GM23338 (cell line): ENCODE measurements around the gene TMEM63B. TPM values are rescaled to one million over a fixed set of nuclear protein-coding genes. Genes with fewer than 3 reads are reported as not detected.

Source experiments
- ATAC-seq: fragments of 200-7000 bp; cut with Tn5 transposase; 3 replicates; pipeline ENCODE4 v1.9.1; 2020
- DNase-seq: peaks from one replicate; pipeline ENCODE4 v3.0.0-alpha.2; 2015; ENCODE audit warnings: low spot score
- H2AFZ ChIP-seq: fragments of 200-600 bp; sonication (generic); 2 replicates; pipeline ENCODE4 v1.8.0; 2016; ENCODE audit warnings: antibody characterized with exemption, mild to moderate bottlenecking, moderate library complexity
- H3F3A ChIP-seq: fragments of 200-600 bp; sonication (generic); replicated peaks from 2 replicates; pipeline ENCODE4 v1.8.0; 2017; ENCODE audit warnings: antibody characterized with exemption, mixed run types, low read depth
- H3K27ac ChIP-seq: fragments of 200-600 bp; sonication (generic); 2 replicates; pipeline ENCODE4 v1.6.1; 2016; ENCODE audit warnings: low read depth
- H3K27me3 ChIP-seq: fragments of 200-600 bp; sonication (generic); 2 replicates; pipeline ENCODE4 v1.8.0; 2016; ENCODE audit warnings: mild to moderate bottlenecking, mixed run types, moderate library complexity; ENCODE audit not compliant: insufficient read depth
- H3K36me3 ChIP-seq: fragments of 200-600 bp; sonication (generic); 2 replicates; pipeline ENCODE4 v1.8.0; 2016; ENCODE audit warnings: mild to moderate bottlenecking; ENCODE audit not compliant: insufficient read depth
- H3K4me1 ChIP-seq: fragments of 200-600 bp; sonication (generic); 2 replicates; pipeline ENCODE4 v1.8.0; 2016; ENCODE audit warnings: mild to moderate bottlenecking, moderate library complexity; ENCODE audit not compliant: insufficient read depth
- H3K4me2 ChIP-seq: fragments of 200-600 bp; sonication (generic); 2 replicates; pipeline ENCODE4 v1.7.1; 2017; ENCODE audit warnings: mixed run types
- H3K4me3 ChIP-seq: fragments of 200-600 bp; sonication (generic); 2 replicates; pipeline ENCODE4 v1.6.1; 2016; ENCODE audit warnings: mixed run types
- H3K79me2 ChIP-seq: fragments of 200-600 bp; sonication (generic); replicated peaks from 2 replicates; pipeline ENCODE4 v1.8.0; 2017; ENCODE audit warnings: mild to moderate bottlenecking; ENCODE audit not compliant: insufficient read depth
- H3K9me2 ChIP-seq: fragments of 200-600 bp; sonication (generic); 2 replicates; pipeline ENCODE4 v1.8.0; 2017; ENCODE audit not compliant: insufficient read depth
- H4K20me1 ChIP-seq: fragments of 200-600 bp; sonication (generic); replicated peaks from 2 replicates; pipeline ENCODE4 v1.8.0; 2017; ENCODE audit warnings: mild to moderate bottlenecking; ENCODE audit not compliant: insufficient read depth
- H3K27ac Mint-ChIP-seq: 2 replicates; pipeline ENCODE4 v1.8.0; 2020; ENCODE audit warnings: inconsistent platforms, mild to moderate bottlenecking, moderate library complexity, mixed read lengths
- H3K27me3 Mint-ChIP-seq: 3 replicates; pipeline ENCODE4 v1.8.0; 2022; ENCODE audit warnings: low read depth, mild to moderate bottlenecking, moderate library complexity, mixed read lengths, inconsistent platforms; ENCODE audit not compliant: insufficient read depth, poor library complexity
- H3K36me3 Mint-ChIP-seq: 3 replicates; pipeline ENCODE4 v1.8.0; 2021; ENCODE audit warnings: low read depth, mild to moderate bottlenecking, inconsistent platforms, moderate library complexity, mixed read lengths
- H3K4me1 Mint-ChIP-seq: 3 replicates; pipeline ENCODE4 v1.8.0; 2020; ENCODE audit warnings: mild to moderate bottlenecking, inconsistent platforms, mixed read lengths
- H3K4me3 Mint-ChIP-seq: 3 replicates; pipeline ENCODE4 v1.8.0; 2021; ENCODE audit warnings: moderate library complexity, mild to moderate bottlenecking, inconsistent platforms, mixed read lengths
- H3K9me3 Mint-ChIP-seq: 3 replicates; pipeline ENCODE4 v1.8.0; 2020; ENCODE audit warnings: moderate library complexity, mild to moderate bottlenecking, inconsistent platforms, mixed read lengths
- CREB1 ChIP-seq: fragments of 250-450 bp; sonication (Bioruptor Pico); IDR thresholded peaks from 2 replicates; pipeline ENCODE4 v1.5.0; 2020; ENCODE audit warnings: low read depth, mild to moderate bottlenecking, moderate library complexity
- CTCF ChIP-seq, 2 experiments: fragments of 200-600 bp in 1 of 2; sonication (generic) in 1 of 2; conservative IDR thresholded peaks; 2 replicates each; pipeline versions ENCODE4 v1.5.1 to v1.6.1; 2016 to 2017; ENCODE audit warnings: antibody characterized with exemption in 2 of 2, low read depth in 2 of 2, mild to moderate bottlenecking in 2 of 2, moderate library complexity in 1 of 2
- ETS1 ChIP-seq: IDR thresholded peaks from 2 replicates; pipeline ENCODE4 v1.6.1; 2016; ENCODE audit warnings: antibody characterized with exemption
- EZH2 ChIP-seq: fragments of 200-600 bp; sonication (generic); IDR thresholded peaks from one replicate; pipeline ENCODE4 v1.8.0; 2017; ENCODE audit warnings: antibody characterized with exemption, mild to moderate bottlenecking, low read depth; ENCODE audit not compliant: unreplicated experiment
- EZH2phosphoT487 ChIP-seq: fragments of 200-600 bp; sonication (generic); IDR thresholded peaks from one replicate; pipeline ENCODE4 v1.8.1; 2018; ENCODE audit warnings: antibody characterized with exemption; ENCODE audit not compliant: unreplicated experiment
- JUNB ChIP-seq: IDR thresholded peaks from one replicate; pipeline ENCODE4 v1.6.1; 2016; ENCODE audit warnings: antibody characterized with exemption; ENCODE audit not compliant: unreplicated experiment
- NANOG ChIP-seq: IDR thresholded peaks from 2 replicates; pipeline ENCODE4 v1.6.1; 2016; ENCODE audit warnings: antibody characterized with exemption, borderline replicate concordance
- POLR2AphosphoS5 ChIP-seq: IDR thresholded peaks from 2 replicates; pipeline ENCODE4 v1.6.1; 2016; ENCODE audit warnings: antibody characterized with exemption, low read depth
- STAT1 ChIP-seq: IDR thresholded peaks from one replicate; pipeline ENCODE4 v1.6.1; 2016; ENCODE audit warnings: antibody characterized with exemption; ENCODE audit not compliant: unreplicated experiment
- ZNF114 ChIP-seq: fragments of 250-450 bp; sonication (Bioruptor Pico); IDR thresholded peaks from 2 replicates; pipeline ENCODE4 v1.5.0; 2020; ENCODE audit warnings: mild to moderate bottlenecking, moderate library complexity
- ZNF331 ChIP-seq: fragments of 250-450 bp; sonication (Bioruptor Pico); IDR thresholded peaks from 2 replicates; pipeline ENCODE4 v1.5.0; 2020; ENCODE audit warnings: low read depth, mild to moderate bottlenecking, moderate library complexity
- ZNF462 ChIP-seq: fragments of 250-450 bp; sonication (Bioruptor Pico); IDR thresholded peaks from 2 replicates; pipeline ENCODE4 v1.5.0; 2020; ENCODE audit warnings: mild to moderate bottlenecking, moderate library complexity
- polyA plus RNA-seq: library from polyadenylated mRNA; unstranded; fragments of >200 nt; fragmentation: Nextera tagmentation; extraction: Ambion mirVana; gene quantifications from 2 replicates; pipeline ENCODE4 v1.2.1, GENCODE V29; 2016
- total RNA-seq: library from RNA; depleted of rRNA; stranded (reverse); fragments of >200 nt; shearing (Covaris generic); gene quantifications from 2 replicates; pipeline ENCODE4 v1.2.3, GENCODE V29; 2014

The TMEM63B gene
- total and polyA plus RNA-seq, 2 experiments from 2014 or later, result 10.1 to 36.0 TPM

GRCh38 chr6:44138717-44139350 lies 11.5 kb downstream of the TMEM63B start:
- Histone ChIP-seq H3K4me3 (no peak overlapping the region), H3K9me2 (no peaks in the 10 kb centered on the region), H3K27ac (no peak overlapping the region), H4K20me1 (no peaks in the 10 kb centered on the region; the same call in 1 of the 2 replicates), H3K36me3 (no peaks in the 10 kb centered on the region; the same call in 1 of the 2 replicates), H3K27me3 (no peaks in the 10 kb centered on the region), H2AFZ (no peak overlapping the region), H3K4me1 (peaks cover 4% of the 10 kb centered on the region), H3F3A (no peaks in the 10 kb centered on the region), H3K79me2 (no peaks in the 10 kb centered on the region), H3K4me2 (0 out of 2 replicates have a peak overlapping the region, but pooled peaks have one; percentile 32)
- no peak for TF ChIP-seq CREB1 (CRISPR knock-in tag)
- peak; percentile 34 for DNase-seq
- no peaks in the 10 kb centered on the region for H3K9me3 Mint-ChIP-seq
- H3K4me1 Mint-ChIP-seq, result peaks cover 27% of the 10 kb centered on the region
- peak; percentile 64 for ATAC-seq
- H3K4me3 Mint-ChIP-seq, result peak overlapping the region; percentile 48; the same call in 1 of the 3 replicates
- H3K36me3 Mint-ChIP-seq, result peaks cover 45% of the 10 kb centered on the region
- peak overlapping the region; percentile 75; the same call in 1 of the 2 replicates for H3K27ac Mint-ChIP-seq
- peaks cover 20% of the 10 kb centered on the region for H3K27me3 Mint-ChIP-seq

DNA sequence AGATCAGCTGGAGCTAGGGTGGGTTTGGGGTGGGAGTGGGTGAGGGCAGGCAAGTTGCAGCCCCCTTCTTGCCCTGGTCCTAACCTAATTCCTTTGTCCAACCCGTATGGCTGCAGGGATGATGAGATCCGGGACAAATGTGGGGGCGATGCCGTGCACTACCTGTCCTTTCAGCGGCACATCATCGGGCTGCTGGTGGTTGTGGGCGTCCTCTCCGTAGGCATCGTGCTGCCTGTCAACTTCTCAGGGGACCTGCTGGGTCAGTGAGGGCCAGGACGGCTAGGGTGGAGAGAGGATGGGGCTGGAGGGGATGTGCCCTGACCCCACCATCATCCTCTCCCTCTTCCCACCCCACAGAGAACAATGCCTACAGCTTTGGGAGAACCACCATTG lies 12.0 kb downstream of the TMEM63B start:
- H3K4me1 ChIP-seq, result no peaks in the 10 kb centered on the region; the same call in 1 of the 2 replicates
- peaks cover 24% of the 10 kb centered on the region for H3K4me1 Mint-ChIP-seq
- H4K20me1 ChIP-seq, result no peaks in the 10 kb centered on the region; the same call in 1 of the 2 replicates
- H3K9me3 Mint-ChIP-seq, result no peaks in the 10 kb centered on the region
- no peaks in the 10 kb centered on the region; the same call in 1 of the 2 replicates for H3K36me3 ChIP-seq
- no peak overlapping the region for H2AFZ ChIP-seq
- DNase-seq (no peak), ATAC-seq (no peak)
- peaks cover 50% of the 10 kb centered on the region for H3K36me3 Mint-ChIP-seq
- no peaks in the 10 kb centered on the region for H3F3A ChIP-seq
- no peak overlapping the region for H3K4me3 Mint-ChIP-seq
- H3K27me3 ChIP-seq, result no peaks in the 10 kb centered on the region
- no peaks in the 10 kb centered on the region for H3K9me2 ChIP-seq
- H3K27ac Mint-ChIP-seq, result no peak overlapping the region
- no peak overlapping the region for H3K4me2 ChIP-seq
- peaks cover 17% of the 10 kb centered on the region for H3K27me3 Mint-ChIP-seq
- no peak overlapping the region for H3K27ac ChIP-seq
- H3K79me2 ChIP-seq, result no peaks in the 10 kb centered on the region
- H3K4me3 ChIP-seq, result no peak overlapping the region
- TF ChIP-seq EZH2 (no peak), POLR2AphosphoS5 (no peak), ETS1 (no peak), ZNF114 (no peak), ZNF331 (CRISPR knock-in tag) (no peak), CREB1 (CRISPR knock-in tag) (no peak), JUNB (no peak), CTCF (conservative IDR thresholded peaks at IDR 0.05; ENCODE audit: low read depth in 2 of 2) (no peak), NANOG (no peak), STAT1 (no peak), ZNF462 (CRISPR knock-in tag) (no peak), EZH2phosphoT487 (no peak)
